SK-N-SH (cell line): ENCODE results near the gene P2RY11. TPM values are rescaled to one million over a fixed set of nuclear protein-coding genes. Genes with fewer than 3 reads are reported as not detected.

ENCODE experiments used
- CTCF ChIA-PET: fragments of 300-600, 350-600 bp; formaldehyde crosslinking; extraction: SDS; loops from one replicate; lab custom pipeline; 2021; lab: Yijun Ruan, JAX
- POLR2A ChIA-PET: fragments of 350-600 bp; sonication (Branson Sonifier 250); formaldehyde crosslinking; extraction: SDS; loops from one replicate; lab custom pipeline; 2020; ENCODE audit warnings: antibody characterized with exemption, inconsistent platforms; lab: Yijun Ruan, JAX
- DNase-seq: peaks from one replicate; pipeline ENCODE4 v3.0.0; 2012
- H2AFZ ChIP-seq: fragments of 200-600 bp; sonication (generic); 2 replicates; pipeline ENCODE4 v1.8.1; 2016; ENCODE audit warnings: antibody characterized with exemption, mild to moderate bottlenecking, low read depth
- H3F3A ChIP-seq: fragments of 200-600 bp; sonication (generic); replicated peaks from 2 replicates; pipeline ENCODE3; 2016; ENCODE audit warnings: antibody characterized with exemption, mild to moderate bottlenecking; ENCODE audit not compliant: insufficient read depth
- H3K27ac ChIP-seq, 2 experiments: fragments of 200-500 bp in 1 of 2; fragments of 200-600 bp in 1 of 2; sonication (Bioruptor generic) in 1 of 2; sonication (generic), shearing (Covaris generic) in 1 of 2; 2 replicates each; pipeline versions ENCODE4 v1.5.1 to v1.6.1; 2014 to 2016; ENCODE audit warnings: low read depth in 2 of 2, inconsistent platforms in 1 of 2, low read length in 1 of 2, mild to moderate bottlenecking in 1 of 2, mixed read lengths in 1 of 2
- H3K27me3 ChIP-seq: fragments of 200-600 bp; sonication (generic), shearing (Covaris generic); 2 replicates; pipeline ENCODE4 v1.6.1; 2016; ENCODE audit warnings: mixed run types; ENCODE audit not compliant: insufficient read depth
- H3K36me3 ChIP-seq, 2 experiments: fragments of 200-500 bp in 1 of 2; fragments of 200-600 bp in 1 of 2; sonication (Bioruptor generic) in 1 of 2; sonication (generic) in 1 of 2; replicated peaks in 1 of 2; 2 replicates each; pipeline versions ENCODE3 to v1.5.1; 2014 to 2016; ENCODE audit warnings: low read length in 1 of 2, mild to moderate bottlenecking in 1 of 2; ENCODE audit not compliant: insufficient read depth in 2 of 2, control insufficient read depth in 1 of 2
- H3K4me1 ChIP-seq, 2 experiments: fragments of 200-500 bp in 1 of 2; fragments of 200-600 bp in 1 of 2; sonication (Bioruptor generic) in 1 of 2; sonication (generic), shearing (Covaris generic) in 1 of 2; 2 replicates each; pipeline versions ENCODE4 v1.5.1 to v1.6.1; 2014 to 2016; ENCODE audit warnings: low read depth in 1 of 2, low read length in 1 of 2, mixed run types in 1 of 2; ENCODE audit not compliant: insufficient read depth in 2 of 2, control insufficient read depth in 1 of 2
- H3K4me2 ChIP-seq: fragments of 200-600 bp; sonication (generic), shearing (Covaris generic); 2 replicates; pipeline ENCODE4 v1.6.1; 2017; ENCODE audit warnings: mixed run types
- H3K4me3 ChIP-seq, 2 experiments: fragments of 200-500 bp in 1 of 2; fragments of 200-600 bp in 1 of 2; sonication (Bioruptor generic) in 1 of 2; sonication (generic), shearing (Covaris generic) in 1 of 2; 2 replicates each; pipeline versions ENCODE4 v1.5.1 to v1.8.1; 2014 to 2016; ENCODE audit warnings: low read depth in 2 of 2, inconsistent platforms in 1 of 2, low read length in 1 of 2, mild to moderate bottlenecking in 1 of 2, mixed read lengths in 1 of 2, moderate library complexity in 1 of 2
- H3K79me2 ChIP-seq: fragments of 200-600 bp; sonication (generic); 2 replicates; pipeline ENCODE4 v1.8.1; 2017; ENCODE audit warnings: mild to moderate bottlenecking; ENCODE audit not compliant: insufficient read depth
- H3K9ac ChIP-seq: fragments of 200-600 bp; sonication (generic); 2 replicates; pipeline ENCODE4 v1.6.1; 2017; ENCODE audit warnings: mixed run types
- H3K9me2 ChIP-seq: fragments of 200-600 bp; sonication (generic); 2 replicates; pipeline ENCODE4 v1.6.1; 2017; ENCODE audit warnings: mixed run types
- H3K9me3 ChIP-seq: fragments of 200-600 bp; sonication (generic); 2 replicates; pipeline ENCODE4 v1.6.1; 2017; ENCODE audit warnings: mixed run types, mild to moderate bottlenecking, moderate library complexity
- H4K20me1 ChIP-seq: fragments of 200-600 bp; sonication (generic); 2 replicates; pipeline ENCODE4 v1.6.1; 2017; ENCODE audit warnings: mild to moderate bottlenecking, mixed run types; ENCODE audit not compliant: insufficient read depth
- CHD2 ChIP-seq: fragments of 150-350 bp; IDR thresholded peaks from 2 replicates; pipeline ENCODE4 v1.6.1; 2018; ENCODE audit warnings: low read length; ENCODE audit not compliant: partially characterized antibody
- EZH2phosphoT487 ChIP-seq: fragments of 200-600 bp; sonication (generic); IDR thresholded peaks from 2 replicates; pipeline ENCODE4 v1.6.1; 2017; ENCODE audit warnings: low read depth, mixed run types, mild to moderate bottlenecking, antibody characterized with exemption, moderate library complexity, borderline replicate concordance
- FOXJ3 ChIP-seq: sonication (generic); formaldehyde crosslinking; IDR thresholded peaks from 2 replicates; pipeline ENCODE4 v1.5.1; 2020; ENCODE audit warnings: mild to moderate bottlenecking, missing genetic modification reagents
- MXI1 ChIP-seq: IDR thresholded peaks from 2 replicates; pipeline ENCODE4 v1.6.1; 2012; ENCODE audit warnings: mild to moderate bottlenecking, low read depth, low read length, improper control_type of control experiment
- NFIC ChIP-seq: IDR thresholded peaks from 2 replicates; pipeline ENCODE4 v1.4.0; 2012; ENCODE audit warnings: borderline replicate concordance
- NRF1 ChIP-seq: IDR thresholded peaks from 2 replicates; pipeline ENCODE4 v1.6.1; 2012; ENCODE audit warnings: low read depth, mild to moderate bottlenecking, low read length
- RCOR1 ChIP-seq: fragments of 150-350 bp; IDR thresholded peaks from 2 replicates; pipeline ENCODE4 v1.6.1; 2017; ENCODE audit warnings: antibody characterized with exemption, low read length
- SIN3A ChIP-seq: IDR thresholded peaks from 2 replicates; pipeline ENCODE4 v1.6.1; 2012; ENCODE audit warnings: low read depth, mild to moderate bottlenecking, low read length, moderate library complexity, borderline replicate concordance
- SMC3 ChIP-seq: IDR thresholded peaks from 2 replicates; pipeline ENCODE4 v1.6.1; 2012; ENCODE audit warnings: low read depth, low read length, improper control_type of control experiment
- TAF1 ChIP-seq: IDR thresholded peaks from 2 replicates; pipeline ENCODE4 v1.6.1; 2012; ENCODE audit warnings: low read depth, mild to moderate bottlenecking, low read length, moderate library complexity, borderline replicate concordance
- WGBS: methylation state at CpG from one replicate; pipeline ENCODE4 v1.1.6; 2017; ENCODE audit warnings: low lambda C conversion rate; 5-methylcytosine and 5-hydroxymethylcytosine counted together
- polyA plus RNA-seq, 3 experiments: library from polyadenylated mRNA; depleted of rRNA; stranded (reverse); fragments of >200 nt; gene quantifications; 2 replicates each; pipeline ENCODE4 v1.2.3, GENCODE V29; 2012
- TF ChIP-seq, protein P1 (sequence below): IDR thresholded peaks from 2 replicates; pipeline ENCODE4 v1.4.0; 2012; ENCODE audit warnings: low read depth, borderline replicate concordance
- TF ChIP-seq, protein P2 (sequence below): fragments of 150-350 bp; IDR thresholded peaks from 2 replicates; pipeline ENCODE4 v1.6.1; 2016; ENCODE audit warnings: mild to moderate bottlenecking, low read depth, low read length
- TF ChIP-seq, protein P3 (sequence below): IDR thresholded peaks from 2 replicates; pipeline ENCODE4 v1.4.0; 2012; ENCODE audit warnings: low read depth
- TF ChIP-seq, protein P4 (sequence below): IDR thresholded peaks from 2 replicates; pipeline ENCODE4 v1.6.1; 2012; ENCODE audit warnings: mild to moderate bottlenecking, low read depth, low read length, moderate library complexity

Gene P2RY11
- polyA plus RNA-seq, 1 of the 3 experiments (the other 2 are of a cell fraction): 6.8 TPM

DNA sequence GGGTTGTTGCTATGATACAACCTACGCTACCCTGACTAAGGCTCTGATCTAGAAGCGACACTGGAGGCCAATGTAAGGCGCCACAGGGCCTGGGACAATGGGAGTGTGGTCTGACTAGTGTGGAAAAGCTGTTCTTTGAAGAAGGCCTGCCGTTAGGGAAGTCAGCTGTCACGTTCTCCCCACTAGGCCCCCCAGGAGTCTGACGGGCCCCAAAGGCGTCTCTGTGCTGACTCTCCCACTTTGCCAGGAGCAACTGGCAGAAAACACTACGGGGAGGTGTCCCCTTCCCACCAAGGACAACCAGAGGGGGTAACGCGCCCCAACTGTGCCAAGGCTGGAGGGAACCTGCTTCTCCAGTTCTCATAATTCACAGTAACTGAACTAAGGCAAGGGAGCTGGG lies 33.5 kb downstream of the P2RY11 start:
- peaks cover 0 to 6% of the 10 kb centered on the region in 2 experiments; a peak in 1 of 4 replicates for H3K4me1 ChIP-seq
- no peak overlapping the region for H3K4me2 ChIP-seq
- no peaks in the 10 kb centered on the region for H3K27me3 ChIP-seq
- H2AFZ ChIP-seq: no peak overlapping the region
- no peaks in the 10 kb centered on the region; the same call in 1 of the 2 replicates for H3K79me2 ChIP-seq
- no peak for DNase-seq
- no peak for TF ChIP-seq NRF1
- no peak for TF ChIP-seq TAF1
- TF ChIP-seq SIN3A: no peak
- TF ChIP-seq, protein P1, sequence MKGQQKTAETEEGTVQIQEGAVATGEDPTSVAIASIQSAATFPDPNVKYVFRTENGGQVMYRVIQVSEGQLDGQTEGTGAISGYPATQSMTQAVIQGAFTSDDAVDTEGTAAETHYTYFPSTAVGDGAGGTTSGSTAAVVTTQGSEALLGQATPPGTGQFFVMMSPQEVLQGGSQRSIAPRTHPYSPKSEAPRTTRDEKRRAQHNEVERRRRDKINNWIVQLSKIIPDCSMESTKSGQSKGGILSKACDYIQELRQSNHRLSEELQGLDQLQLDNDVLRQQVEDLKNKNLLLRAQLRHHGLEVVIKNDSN: no peak
- TF ChIP-seq SMC3: no peak
- no peak for TF ChIP-seq RCOR1
- TF ChIP-seq, protein P2, sequence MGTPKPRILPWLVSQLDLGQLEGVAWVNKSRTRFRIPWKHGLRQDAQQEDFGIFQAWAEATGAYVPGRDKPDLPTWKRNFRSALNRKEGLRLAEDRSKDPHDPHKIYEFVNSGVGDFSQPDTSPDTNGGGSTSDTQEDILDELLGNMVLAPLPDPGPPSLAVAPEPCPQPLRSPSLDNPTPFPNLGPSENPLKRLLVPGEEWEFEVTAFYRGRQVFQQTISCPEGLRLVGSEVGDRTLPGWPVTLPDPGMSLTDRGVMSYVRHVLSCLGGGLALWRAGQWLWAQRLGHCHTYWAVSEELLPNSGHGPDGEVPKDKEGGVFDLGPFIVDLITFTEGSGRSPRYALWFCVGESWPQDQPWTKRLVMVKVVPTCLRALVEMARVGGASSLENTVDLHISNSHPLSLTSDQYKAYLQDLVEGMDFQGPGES: no peak
- no peak for TF ChIP-seq CHD2
- TF ChIP-seq FOXJ3 (CRISPR knock-in tag): no peak
- TF ChIP-seq NFIC: no peak
- no peak for TF ChIP-seq MXI1
- no peak for TF ChIP-seq EZH2phosphoT487
- TF ChIP-seq, protein P3, sequence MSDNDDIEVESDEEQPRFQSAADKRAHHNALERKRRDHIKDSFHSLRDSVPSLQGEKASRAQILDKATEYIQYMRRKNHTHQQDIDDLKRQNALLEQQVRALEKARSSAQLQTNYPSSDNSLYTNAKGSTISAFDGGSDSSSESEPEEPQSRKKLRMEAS: no peak
- TF ChIP-seq, protein P4, sequence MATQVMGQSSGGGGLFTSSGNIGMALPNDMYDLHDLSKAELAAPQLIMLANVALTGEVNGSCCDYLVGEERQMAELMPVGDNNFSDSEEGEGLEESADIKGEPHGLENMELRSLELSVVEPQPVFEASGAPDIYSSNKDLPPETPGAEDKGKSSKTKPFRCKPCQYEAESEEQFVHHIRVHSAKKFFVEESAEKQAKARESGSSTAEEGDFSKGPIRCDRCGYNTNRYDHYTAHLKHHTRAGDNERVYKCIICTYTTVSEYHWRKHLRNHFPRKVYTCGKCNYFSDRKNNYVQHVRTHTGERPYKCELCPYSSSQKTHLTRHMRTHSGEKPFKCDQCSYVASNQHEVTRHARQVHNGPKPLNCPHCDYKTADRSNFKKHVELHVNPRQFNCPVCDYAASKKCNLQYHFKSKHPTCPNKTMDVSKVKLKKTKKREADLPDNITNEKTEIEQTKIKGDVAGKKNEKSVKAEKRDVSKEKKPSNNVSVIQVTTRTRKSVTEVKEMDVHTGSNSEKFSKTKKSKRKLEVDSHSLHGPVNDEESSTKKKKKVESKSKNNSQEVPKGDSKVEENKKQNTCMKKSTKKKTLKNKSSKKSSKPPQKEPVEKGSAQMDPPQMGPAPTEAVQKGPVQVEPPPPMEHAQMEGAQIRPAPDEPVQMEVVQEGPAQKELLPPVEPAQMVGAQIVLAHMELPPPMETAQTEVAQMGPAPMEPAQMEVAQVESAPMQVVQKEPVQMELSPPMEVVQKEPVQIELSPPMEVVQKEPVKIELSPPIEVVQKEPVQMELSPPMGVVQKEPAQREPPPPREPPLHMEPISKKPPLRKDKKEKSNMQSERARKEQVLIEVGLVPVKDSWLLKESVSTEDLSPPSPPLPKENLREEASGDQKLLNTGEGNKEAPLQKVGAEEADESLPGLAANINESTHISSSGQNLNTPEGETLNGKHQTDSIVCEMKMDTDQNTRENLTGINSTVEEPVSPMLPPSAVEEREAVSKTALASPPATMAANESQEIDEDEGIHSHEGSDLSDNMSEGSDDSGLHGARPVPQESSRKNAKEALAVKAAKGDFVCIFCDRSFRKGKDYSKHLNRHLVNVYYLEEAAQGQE: no peak
- TF ChIP-seq, all 33 proteins: peak for 0
- Histone ChIP-seq H3K9ac (no peak overlapping the region), H3K4me3 (no peak overlapping the region), H4K20me1 (no peaks in the 10 kb centered on the region), H3K9me3 (no peaks in the 10 kb centered on the region), H3K36me3 (peaks cover 49 to 73% of the 10 kb centered on the region in 2 experiments), H3F3A (no peaks in the 10 kb centered on the region), H3K9me2 (no peaks in the 10 kb centered on the region), H3K27ac (peak overlapping the region in 1 of 2 experiments; percentile 11; a peak in 1 of 4 replicates)
- 90% methylated on average over 7 of the region's 10 CpGs for WGBS
- ChIA-PET POLR2A (no interaction called here), CTCF (interaction anchor here (0.7 to 1.2 kb wide), 3 partner anchors 22 to 114 kb away, joined by 3 read pairs; no protein-coding TSS in a partner anchor)
